Liver (tissue), 9 donors: ENCODE measurements around the gene ZDHHC20. TPM values are rescaled to one million over a fixed set of nuclear protein-coding genes. Genes with fewer than 3 reads are reported as not detected.

Experiments
- DNase-seq: peaks from one replicate; pipeline ENCODE4 v3.0.0-alpha.2; 2017; ENCODE audit warnings: low spot score
- H3K27ac ChIP-seq, 2 donors: one replicate each; pipeline ENCODE4 v1.7.0; 2013; ENCODE audit warnings: inconsistent platforms in 2 of 2, low read length in 2 of 2, control low read depth in 1 of 2, low read depth in 1 of 2, mild to moderate bottlenecking in 1 of 2
- H3K27me3 ChIP-seq, 4 donors: one replicate each; pipeline versions ENCODE4 v1.6.1 to v1.7.0; 2013; ENCODE audit warnings: low read length in 3 of 4, inconsistent platforms in 1 of 4, mild to moderate bottlenecking in 1 of 4, moderate library complexity in 1 of 4; ENCODE audit not compliant: control insufficient read depth in 4 of 4, insufficient read depth in 4 of 4
- H3K36me3 ChIP-seq, 4 donors: one replicate each; pipeline versions ENCODE4 v1.6.1 to v1.7.0; 2013; ENCODE audit warnings: low read length in 3 of 4, mild to moderate bottlenecking in 3 of 4, low read depth in 1 of 4, moderate library complexity in 1 of 4; ENCODE audit not compliant: control insufficient read depth in 4 of 4, insufficient read depth in 3 of 4
- H3K4me1 ChIP-seq, 4 donors: one replicate each; pipeline versions ENCODE4 v1.6.1 to v1.7.0; 2013; ENCODE audit warnings: low read length in 3 of 4, mild to moderate bottlenecking in 3 of 4, moderate library complexity in 1 of 4; ENCODE audit not compliant: control insufficient read depth in 4 of 4, insufficient read depth in 4 of 4
- H3K4me3 ChIP-seq, 3 donors: one replicate each; pipeline versions ENCODE4 v1.6.1 to v1.7.0; 2013; ENCODE audit warnings: low read length in 3 of 3, control low read depth in 1 of 3, low read depth in 1 of 3, mild to moderate bottlenecking in 1 of 3
- H3K9ac ChIP-seq, 2 donors: one replicate each; pipeline ENCODE4 v1.7.0; 2013; ENCODE audit warnings: low read length in 2 of 2, mild to moderate bottlenecking in 2 of 2, moderate library complexity in 2 of 2, control low read depth in 1 of 2, low read depth in 1 of 2
- H3K9me3 ChIP-seq, 4 donors: one replicate each; pipeline versions ENCODE4 v1.6.1 to v1.7.0; 2013; ENCODE audit warnings: low read length in 3 of 4; ENCODE audit not compliant: control insufficient read depth in 4 of 4
- ATF3 ChIP-seq: IDR thresholded peaks from 2 replicates; pipeline ENCODE4 v1.6.1; 2016; ENCODE audit warnings: antibody characterized with exemption
- FOXA1 ChIP-seq: IDR thresholded peaks from 2 replicates; pipeline ENCODE4 v1.6.1; 2016; ENCODE audit warnings: antibody characterized with exemption
- FOXA2 ChIP-seq: IDR thresholded peaks from 2 replicates; pipeline ENCODE4 v1.6.1; 2016; ENCODE audit warnings: antibody characterized with exemption
- GABPA ChIP-seq, 2 donors: IDR thresholded peaks in 1 of 2; conservative IDR thresholded peaks in 1 of 2; 2 replicates each; pipeline ENCODE4 v1.6.1; 2016; ENCODE audit warnings: antibody characterized with exemption in 2 of 2, mild to moderate bottlenecking in 1 of 2, moderate library complexity in 1 of 2
- HNF4A ChIP-seq, 2 donors: conservative IDR thresholded peaks; 2 replicates each; pipeline ENCODE4 v1.6.1; 2016; ENCODE audit warnings: antibody characterized with exemption in 2 of 2, mild to moderate bottlenecking in 2 of 2
- JUND ChIP-seq, 2 donors: IDR thresholded peaks; 2 replicates each; pipeline ENCODE4 v1.6.1; 2016; ENCODE audit warnings: antibody characterized with exemption in 2 of 2
- NR2F2 ChIP-seq: IDR thresholded peaks from 2 replicates; pipeline ENCODE4 v1.6.1; 2016; ENCODE audit warnings: antibody characterized with exemption
- RAD21 ChIP-seq, 2 donors: IDR thresholded peaks; 2 replicates each; pipeline ENCODE4 v1.6.1; 2016; ENCODE audit warnings: antibody characterized with exemption in 2 of 2, mild to moderate bottlenecking in 2 of 2
- REST ChIP-seq: IDR thresholded peaks from 2 replicates; pipeline ENCODE4 v1.6.1; 2016; ENCODE audit warnings: antibody characterized with exemption, mild to moderate bottlenecking
- RXRA ChIP-seq, 2 donors: IDR thresholded peaks; 2 replicates each; pipeline ENCODE4 v1.6.1; 2017 to 2018; ENCODE audit warnings: antibody characterized with exemption in 2 of 2, mild to moderate bottlenecking in 1 of 2
- SP1 ChIP-seq: IDR thresholded peaks from 2 replicates; pipeline ENCODE4 v1.6.1; 2018; ENCODE audit warnings: antibody characterized with exemption, mild to moderate bottlenecking
- TAF1 ChIP-seq: conservative IDR thresholded peaks from 2 replicates; pipeline ENCODE4 v1.6.1; 2016; ENCODE audit warnings: antibody characterized with exemption, mild to moderate bottlenecking
- YY1 ChIP-seq: IDR thresholded peaks from 2 replicates; pipeline ENCODE4 v1.6.1; 2016; ENCODE audit warnings: antibody characterized with exemption, mild to moderate bottlenecking
- WGBS: extraction: QIAGEN DNeasy Blood & Tissue Kit; methylation state at CpG from one replicate; pipeline ENCODE4 v1.1.7; 2013; 5-methylcytosine and 5-hydroxymethylcytosine counted together
- polyA plus RNA-seq, 2 donors: library from polyadenylated mRNA; stranded (reverse) in 1 of 2; unstranded in 1 of 2; fragments of 200-250 nt in 1 of 2; fragments of >200 nt in 1 of 2; fragmentation: Nextera tagmentation in 1 of 2; extraction: Ambion mirVana in 1 of 2; gene quantifications; one replicate each; pipeline versions ENCODE4 v1.2.1 to v1.2.3, GENCODE V29; 2013 to 2015
- total RNA-seq, 2 donors: library from RNA; depleted of rRNA; stranded (reverse); fragments of >200 nt; gene quantifications; one replicate each; pipeline ENCODE4 v1.2.3, GENCODE V29; 2014
- TF ChIP-seq, protein P1 (sequence below): IDR thresholded peaks from 2 replicates; pipeline ENCODE4 v1.6.1; 2016; ENCODE audit warnings: antibody characterized with exemption
- TF ChIP-seq, protein P2 (sequence below): fragments of 150-350 bp; IDR thresholded peaks from 2 replicates; pipeline ENCODE4 v1.5.1; 2017; ENCODE audit warnings: improper control_type of control experiment, low read depth, low read length; ENCODE audit not compliant: missing input control
- donor health status: healthy.
- donor health status: healthy.
- donor health status: healthy.
- donor health status: healthy.
- donor health status: healthy.

ZDHHC20 gene
- total and polyA plus RNA-seq, 4 donors, result 7.7 to 55.4 (median 18.6) TPM

DNA sequence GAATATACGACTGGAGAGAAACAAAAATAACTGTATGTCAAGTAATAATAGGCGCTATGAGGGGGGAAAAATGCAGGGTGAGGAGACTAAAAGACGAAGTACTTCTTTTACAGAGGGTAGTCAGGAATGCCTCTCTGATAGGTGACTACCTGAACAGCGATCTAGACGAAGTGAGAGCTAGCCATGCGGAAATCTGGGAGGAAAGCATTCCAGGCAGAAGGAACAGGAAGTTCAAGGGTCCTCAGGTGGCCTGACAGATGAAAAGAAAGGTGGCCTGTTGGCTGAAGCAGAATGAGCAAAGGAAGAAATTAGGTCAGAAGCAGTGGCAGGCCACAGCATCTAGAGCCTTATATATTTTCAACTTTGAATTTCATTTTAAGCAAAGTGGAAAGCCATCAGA is 13.3 kb downstream of the ZDHHC20 start:
- H3K9ac ChIP-seq, result no peak overlapping the region
- no peak overlapping the region for H3K4me3 ChIP-seq
- H3K36me3 ChIP-seq, result no peaks in the 10 kb centered on the region
- TF ChIP-seq RXRA (IDR thresholded peaks at IDR 0.05), result no peak
- no peak for TF ChIP-seq JUND (IDR thresholded peaks at IDR 0.05)
- TF ChIP-seq GABPA (IDR thresholded peaks at IDR 0.05 in 1 of 2, conservative IDR thresholded peaks at IDR 0.05 in 1 of 2), result no peak
- no peak for TF ChIP-seq RAD21 (IDR thresholded peaks at IDR 0.05)
- TF ChIP-seq, protein P1, sequence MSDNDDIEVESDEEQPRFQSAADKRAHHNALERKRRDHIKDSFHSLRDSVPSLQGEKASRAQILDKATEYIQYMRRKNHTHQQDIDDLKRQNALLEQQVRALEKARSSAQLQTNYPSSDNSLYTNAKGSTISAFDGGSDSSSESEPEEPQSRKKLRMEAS, result no peak
- no peak for TF ChIP-seq ATF3
- no peak for TF ChIP-seq TAF1
- no peak for TF ChIP-seq FOXA1
- no peak for TF ChIP-seq YY1
- TF ChIP-seq SP1, result no peak
- no peak for TF ChIP-seq NR2F2
- H3K27ac ChIP-seq, result no peak overlapping the region
- DNase-seq, result no peak
- 75% methylated on average over 6 of the region's 6 CpGs for WGBS
- H3K27me3 ChIP-seq, result no peaks in the 10 kb centered on the region
- H3K4me1 ChIP-seq, result no peaks in the 10 kb centered on the region
- H3K9me3 ChIP-seq, result no peaks in the 10 kb centered on the region

DNA sequence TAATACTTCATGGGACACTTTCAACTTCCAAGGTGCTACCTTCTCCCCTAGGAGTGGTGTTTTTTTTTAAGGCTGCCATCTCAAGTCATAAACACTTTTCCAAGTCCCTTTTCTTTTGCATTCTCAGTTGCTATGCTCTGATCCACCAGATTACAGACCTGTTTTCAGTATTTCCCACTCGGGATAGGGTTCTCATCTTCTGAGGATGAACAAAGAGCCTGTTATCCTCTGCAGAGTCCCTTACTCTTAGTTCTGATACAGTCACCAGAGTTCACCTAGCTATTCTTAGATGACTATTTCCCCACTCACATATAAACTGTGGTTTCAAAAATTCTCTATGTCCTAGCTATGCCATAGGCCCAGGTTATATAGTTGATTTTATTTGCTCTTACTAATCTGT is 15.9 kb downstream of the ZDHHC20 start:
- Histone ChIP-seq H3K9me3 (no peaks in the 10 kb centered on the region), H3K27ac (no peak overlapping the region), H3K27me3 (no peaks in the 10 kb centered on the region), H3K9ac (no peak overlapping the region), H3K36me3 (no peaks in the 10 kb centered on the region), H3K4me1 (peaks cover 0 to 3% (median 0%) of the 10 kb centered on the region in 4 donors), H3K4me3 (no peak overlapping the region)
- WGBS, result 90% methylated on average over 1 of the region's 1 CpG
- TF ChIP-seq REST (no peak), ATF3 (no peak), FOXA2 (no peak), SP1 (no peak), HNF4A (conservative IDR thresholded peaks at IDR 0.05) (no peak), JUND (IDR thresholded peaks at IDR 0.05) (no peak)
- TF ChIP-seq, protein P1, result no peak
- TF ChIP-seq, protein P2, sequence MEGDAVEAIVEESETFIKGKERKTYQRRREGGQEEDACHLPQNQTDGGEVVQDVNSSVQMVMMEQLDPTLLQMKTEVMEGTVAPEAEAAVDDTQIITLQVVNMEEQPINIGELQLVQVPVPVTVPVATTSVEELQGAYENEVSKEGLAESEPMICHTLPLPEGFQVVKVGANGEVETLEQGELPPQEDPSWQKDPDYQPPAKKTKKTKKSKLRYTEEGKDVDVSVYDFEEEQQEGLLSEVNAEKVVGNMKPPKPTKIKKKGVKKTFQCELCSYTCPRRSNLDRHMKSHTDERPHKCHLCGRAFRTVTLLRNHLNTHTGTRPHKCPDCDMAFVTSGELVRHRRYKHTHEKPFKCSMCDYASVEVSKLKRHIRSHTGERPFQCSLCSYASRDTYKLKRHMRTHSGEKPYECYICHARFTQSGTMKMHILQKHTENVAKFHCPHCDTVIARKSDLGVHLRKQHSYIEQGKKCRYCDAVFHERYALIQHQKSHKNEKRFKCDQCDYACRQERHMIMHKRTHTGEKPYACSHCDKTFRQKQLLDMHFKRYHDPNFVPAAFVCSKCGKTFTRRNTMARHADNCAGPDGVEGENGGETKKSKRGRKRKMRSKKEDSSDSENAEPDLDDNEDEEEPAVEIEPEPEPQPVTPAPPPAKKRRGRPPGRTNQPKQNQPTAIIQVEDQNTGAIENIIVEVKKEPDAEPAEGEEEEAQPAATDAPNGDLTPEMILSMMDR, result no peak
- DNase-seq, result no peak
